GM12892 (cell line): ENCODE results near the gene TBC1D24.

Experiments
- POLR2A ChIP-seq: IDR thresholded peaks from 2 replicates; pipeline ENCODE4 v1.6.1; 2011; ENCODE audit warnings: low read depth, low read length, control low read depth
- POLR2AphosphoS5 ChIP-seq: IDR thresholded peaks from 2 replicates; pipeline ENCODE4 v1.6.1; 2011; ENCODE audit warnings: low read depth, low read length, control low read depth
- TAF1 ChIP-seq: IDR thresholded peaks from 2 replicates; pipeline ENCODE4 v1.6.1; 2011; ENCODE audit warnings: low read depth, mild to moderate bottlenecking, control low read depth, low read length, borderline replicate concordance

DNA sequence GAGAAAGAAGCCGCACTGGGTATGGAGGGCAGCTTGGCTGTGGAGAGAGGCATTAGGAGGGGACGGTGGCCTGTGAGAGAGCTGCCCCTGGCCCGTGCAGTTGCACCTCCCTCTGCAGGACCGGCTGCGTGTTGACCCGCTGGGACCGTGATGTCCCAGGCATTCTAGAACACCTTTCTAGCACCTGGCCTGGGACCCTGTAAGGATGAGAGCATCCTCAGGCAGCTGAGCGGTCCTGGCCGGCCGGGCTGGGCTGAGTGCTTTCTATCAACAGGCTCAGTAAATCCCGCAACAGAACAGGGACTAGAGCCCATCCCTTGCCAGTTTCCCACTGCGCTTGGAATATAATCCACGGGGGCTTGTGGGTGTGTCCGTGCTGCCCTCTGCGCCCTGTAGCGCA, 14.7 kb downstream of the TBC1D24 start:
- TF ChIP-seq POLR2A (no peak), POLR2AphosphoS5 (no peak), TAF1 (no peak)
